Measurements from ENCODE around the gene PSMD4. TPM values are rescaled to one million over a fixed set of nuclear protein-coding genes. Genes with fewer than 3 reads are reported as not detected.

PSMD4 gene
- total RNA-seq, 1 donor from 2014 or later, result 170 TPM

DNA sequence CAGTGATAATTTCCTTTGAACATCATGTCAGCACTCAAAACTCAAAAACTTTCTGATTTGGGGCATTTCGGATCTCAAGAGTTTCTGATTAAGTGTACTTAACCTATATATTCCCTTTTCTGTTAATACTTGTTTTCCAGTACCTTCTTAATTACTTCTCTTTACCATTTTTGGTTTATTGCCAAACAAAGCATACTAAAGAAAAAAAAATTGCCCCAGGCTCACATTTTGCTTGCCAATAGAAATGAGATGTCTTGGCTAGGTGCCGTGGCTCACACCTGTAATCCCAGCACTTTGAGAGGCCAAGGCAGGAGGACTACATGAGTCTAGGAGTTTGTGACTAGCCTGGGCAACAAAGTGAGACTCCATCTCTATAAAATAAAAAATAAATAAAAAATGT lies 4.8 kb downstream of the PSMD4 start:
- Mint-ChIP-seq H3K36me3 (peaks cover 10% of the 10 kb centered on the region), H3K27ac (no peak overlapping the region), H3K4me3 (no peak overlapping the region), H3K4me1 (ENCODE audit: unreplicated experiment) (peaks cover 16% of the 10 kb centered on the region), H3K9me3 (no peaks in the 10 kb centered on the region), H3K27me3 (no peaks in the 10 kb centered on the region)
- TF ChIP-seq, protein P1, sequence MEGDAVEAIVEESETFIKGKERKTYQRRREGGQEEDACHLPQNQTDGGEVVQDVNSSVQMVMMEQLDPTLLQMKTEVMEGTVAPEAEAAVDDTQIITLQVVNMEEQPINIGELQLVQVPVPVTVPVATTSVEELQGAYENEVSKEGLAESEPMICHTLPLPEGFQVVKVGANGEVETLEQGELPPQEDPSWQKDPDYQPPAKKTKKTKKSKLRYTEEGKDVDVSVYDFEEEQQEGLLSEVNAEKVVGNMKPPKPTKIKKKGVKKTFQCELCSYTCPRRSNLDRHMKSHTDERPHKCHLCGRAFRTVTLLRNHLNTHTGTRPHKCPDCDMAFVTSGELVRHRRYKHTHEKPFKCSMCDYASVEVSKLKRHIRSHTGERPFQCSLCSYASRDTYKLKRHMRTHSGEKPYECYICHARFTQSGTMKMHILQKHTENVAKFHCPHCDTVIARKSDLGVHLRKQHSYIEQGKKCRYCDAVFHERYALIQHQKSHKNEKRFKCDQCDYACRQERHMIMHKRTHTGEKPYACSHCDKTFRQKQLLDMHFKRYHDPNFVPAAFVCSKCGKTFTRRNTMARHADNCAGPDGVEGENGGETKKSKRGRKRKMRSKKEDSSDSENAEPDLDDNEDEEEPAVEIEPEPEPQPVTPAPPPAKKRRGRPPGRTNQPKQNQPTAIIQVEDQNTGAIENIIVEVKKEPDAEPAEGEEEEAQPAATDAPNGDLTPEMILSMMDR (conservative IDR thresholded peaks at IDR 0.05), result no peak
- no peak for DNase-seq (ENCODE audit: extremely low spot score, unreplicated experiment)

GRCh38 chr1:151265446-151266236 lies 11.1 kb downstream of the PSMD4 start:
- TF ChIP-seq, protein P1 (conservative IDR thresholded peaks at IDR 0.05), result no peak
- H3K4me1 Mint-ChIP-seq (ENCODE audit: unreplicated experiment), result no peaks in the 10 kb centered on the region
- peaks cover 33% of the 10 kb centered on the region for H3K36me3 Mint-ChIP-seq
- no peak for DNase-seq (ENCODE audit: extremely low spot score, unreplicated experiment)
- peak overlapping the region; percentile 33 for H3K27ac Mint-ChIP-seq
- H3K9me3 Mint-ChIP-seq, result no peaks in the 10 kb centered on the region
- H3K27me3 Mint-ChIP-seq, result no peaks in the 10 kb centered on the region
- no peak overlapping the region for H3K4me3 Mint-ChIP-seq

DNA sequence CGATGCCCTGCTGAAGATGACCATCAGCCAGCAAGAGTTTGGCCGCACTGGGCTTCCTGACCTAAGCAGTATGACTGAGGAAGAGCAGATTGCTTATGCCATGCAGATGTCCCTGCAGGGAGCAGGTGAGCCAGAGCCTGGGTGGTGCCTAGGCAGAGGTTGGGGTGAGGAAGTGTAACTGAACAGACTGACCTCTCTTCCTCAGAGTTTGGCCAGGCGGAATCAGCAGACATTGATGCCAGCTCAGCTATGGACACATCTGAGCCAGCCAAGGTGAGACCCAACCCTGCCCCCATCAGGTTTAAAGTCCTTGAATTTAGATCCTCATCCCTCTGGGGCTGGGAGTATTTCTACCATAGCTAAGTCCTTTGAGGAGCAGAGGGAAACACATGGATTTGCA lies 11.8 kb downstream of the PSMD4 start:
- H3K27ac Mint-ChIP-seq, result no peak overlapping the region
- H3K27me3 Mint-ChIP-seq, result no peaks in the 10 kb centered on the region
- no peak overlapping the region for H3K4me3 Mint-ChIP-seq
- H3K36me3 Mint-ChIP-seq, result peaks cover 33% of the 10 kb centered on the region
- H3K4me1 Mint-ChIP-seq (ENCODE audit: unreplicated experiment), result no peaks in the 10 kb centered on the region
- TF ChIP-seq, protein P1 (conservative IDR thresholded peaks at IDR 0.05), result no peak
- H3K9me3 Mint-ChIP-seq, result no peaks in the 10 kb centered on the region
- no peak for DNase-seq (ENCODE audit: extremely low spot score, unreplicated experiment)

- H3K36me3 Mint-ChIP-seq, result peaks cover 33% of the 10 kb centered on the region
- H3K9me3 Mint-ChIP-seq, result no peaks in the 10 kb centered on the region
- no peak overlapping the region for H3K27ac Mint-ChIP-seq
- DNase-seq (ENCODE audit: extremely low spot score, unreplicated experiment), result no peak
- H3K4me1 Mint-ChIP-seq (ENCODE audit: unreplicated experiment), result no peaks in the 10 kb centered on the region
- TF ChIP-seq, protein P1 (conservative IDR thresholded peaks at IDR 0.05), result no peak
- H3K4me3 Mint-ChIP-seq, result no peak overlapping the region
- no peaks in the 10 kb centered on the region for H3K27me3 Mint-ChIP-seq
These were observed 12.3 kb downstream of the PSMD4 start for GRCh38 chr1:151266821-151267220.

- H3K9me3 Mint-ChIP-seq, result no peaks in the 10 kb centered on the region
These were observed 13.2 kb downstream of the PSMD4 start for GRCh38 chr1:151267760-151268159.

More at GRCh38 chr1:151267760-151268159, 13.2 kb downstream of the PSMD4 start:
- no peak for DNase-seq (ENCODE audit: extremely low spot score, unreplicated experiment)
- Mint-ChIP-seq H3K27me3 (no peaks in the 10 kb centered on the region), H3K27ac (no peak overlapping the region), H3K4me1 (ENCODE audit: unreplicated experiment) (no peaks in the 10 kb centered on the region), H3K4me3 (no peak overlapping the region), H3K36me3 (peaks cover 29% of the 10 kb centered on the region)
- TF ChIP-seq, protein P1 (conservative IDR thresholded peaks at IDR 0.05), result no peak
